Measurements from ENCODE around the gene ATN1.

DNA sequence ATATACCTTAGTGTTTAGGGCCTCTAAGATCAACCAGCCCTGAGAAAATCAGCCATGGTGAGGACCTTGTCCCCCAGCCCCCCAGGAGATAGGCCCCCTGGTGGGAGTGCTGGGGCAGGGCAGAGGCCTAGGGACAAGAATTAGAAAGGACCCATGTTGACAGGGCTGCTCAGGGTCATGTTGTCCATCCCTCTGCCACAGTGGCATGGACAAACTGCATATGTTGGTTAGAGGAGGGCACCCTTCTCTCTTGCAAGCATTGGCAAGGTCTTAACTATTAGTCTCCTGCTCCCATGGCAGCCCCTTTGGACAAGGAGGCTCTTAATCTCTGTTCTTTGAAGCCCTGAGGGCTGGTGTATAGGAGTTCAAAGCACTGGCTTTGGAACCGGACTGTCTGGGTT is 22.6 kb downstream of the ATN1 start:
- TF ChIP-seq EZH2 (IDR thresholded peaks at IDR 0.05) (no peak), EZH2phosphoT487 (IDR thresholded peaks at IDR 0.05) (no peak)

Data from neural progenitor cell (in vitro differentiated cells).